Lung (tissue), 12 donors: Measurements from ENCODE around the gene SHANK3. TPM values are rescaled to one million over a fixed set of nuclear protein-coding genes. Genes with fewer than 3 reads are reported as not detected.

Experiments
- ATAC-seq: fragments of 200-7000 bp; cut with Tn5 transposase; one replicate; pipeline ENCODE4 v1.9.1; 2020; ENCODE audit warnings: moderate number of reproducible peaks; ENCODE audit not compliant: insufficient read depth, low FRiP score
- DNase-seq, 3 donors: peaks; one replicate each; pipeline ENCODE4 v3.0.0-alpha.2; 2013 to 2017
- H3K27ac ChIP-seq, 2 donors: one replicate each; pipeline ENCODE4 v1.5.1; 2013; ENCODE audit warnings: mild to moderate bottlenecking in 2 of 2, moderate library complexity in 2 of 2, control low read depth in 1 of 2, inconsistent platforms in 1 of 2, low read depth in 1 of 2, low read length in 1 of 2
- H3K27me3 ChIP-seq, 3 donors: one replicate each; pipeline ENCODE4 v1.5.1; 2013; ENCODE audit warnings: low read length in 2 of 3; ENCODE audit not compliant: control insufficient read depth in 3 of 3, insufficient read depth in 3 of 3
- H3K36me3 ChIP-seq, 4 donors: one replicate each; pipeline ENCODE4 v1.5.1; 2013; ENCODE audit warnings: low read length in 4 of 4, mild to moderate bottlenecking in 1 of 4, moderate library complexity in 1 of 4; ENCODE audit not compliant: control insufficient read depth in 4 of 4, insufficient read depth in 4 of 4
- H3K4me1 ChIP-seq, 5 donors: one replicate each; pipeline ENCODE4 v1.5.1; 2013; ENCODE audit warnings: low read length in 5 of 5, mild to moderate bottlenecking in 2 of 5, moderate library complexity in 1 of 5; ENCODE audit not compliant: control insufficient read depth in 5 of 5, insufficient read depth in 5 of 5
- H3K4me3 ChIP-seq: one replicate; pipeline ENCODE4 v1.5.1; 2013; ENCODE audit warnings: mild to moderate bottlenecking, control low read depth, moderate library complexity
- H3K9ac ChIP-seq, 2 donors: one replicate each; pipeline ENCODE4 v1.5.1; 2013; ENCODE audit warnings: low read length in 2 of 2, control low read depth in 1 of 2; ENCODE audit not compliant: insufficient read depth in 1 of 2
- H3K9me3 ChIP-seq, 4 donors: one replicate each; pipeline ENCODE4 v1.5.1; 2013; ENCODE audit warnings: low read length in 3 of 4, mild to moderate bottlenecking in 1 of 4, moderate library complexity in 1 of 4; ENCODE audit not compliant: control insufficient read depth in 4 of 4, insufficient read depth in 3 of 4
- WGBS, 2 donors: extraction: QIAGEN DNeasy Blood & Tissue Kit; methylation state at CpG; one replicate each; pipeline ENCODE4 v1.1.7; 2013; 5-methylcytosine and 5-hydroxymethylcytosine counted together
- polyA plus RNA-seq, 2 donors: library from polyadenylated mRNA; stranded (reverse); fragments of 200-250 nt; gene quantifications; one replicate each; pipeline ENCODE4 v1.2.1, GENCODE V29; 2013
- total RNA-seq, 2 donors: library from RNA; depleted of rRNA in 1 of 2; stranded (reverse); fragments of >200 nt in 1 of 2; gene quantifications; one replicate each; pipeline ENCODE4 v1.2.1, GENCODE V29; 2014 to 2021
- TF ChIP-seq, protein P1 (sequence below): IDR thresholded peaks from 2 replicates; pipeline ENCODE4 v1.5.1; 2012; ENCODE audit warnings: mild to moderate bottlenecking; ENCODE audit errors: control extremely low read depth, extremely low read depth
- donor health status: control.
- donor health status: control.
- donor health status: Bipolar disorder and iron deficiency.
- donor health status: healthy.
- donor health status: DM: yes; HTN: yes; CAD: no.

The SHANK3 gene
- total and polyA plus RNA-seq, 4 donors, result 15.5 to 44.0 (median 22.8) TPM

DNA sequence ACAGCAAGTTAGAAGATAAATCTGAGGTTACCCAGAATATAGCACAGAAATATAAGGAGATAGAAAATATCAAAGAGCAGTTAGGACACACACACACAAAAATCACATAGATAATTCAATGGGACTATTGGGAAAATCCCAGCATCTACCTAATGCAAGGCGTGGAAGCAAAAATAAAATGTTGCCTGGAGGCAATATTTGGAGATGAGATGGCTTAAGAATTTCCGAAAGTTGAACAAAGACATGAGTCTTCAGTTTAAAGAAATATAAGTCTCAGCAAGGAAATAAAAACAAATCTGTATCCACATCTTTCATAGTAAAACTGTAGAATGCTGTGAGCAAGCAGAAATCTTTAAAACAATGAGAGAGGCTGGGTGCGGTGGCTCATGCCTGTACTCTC is 35.9 kb downstream of the SHANK3 start:
- Histone ChIP-seq H3K4me3 (no peak overlapping the region), H3K4me1 (peaks cover 0 to 15% (median 6%) of the 10 kb centered on the region in 5 donors), H3K27ac (no peak overlapping the region), H3K9me3 (no peaks in the 10 kb centered on the region), H3K9ac (no peak overlapping the region), H3K36me3 (peaks cover 0 to 18% (median 2%) of the 10 kb centered on the region in 4 donors), H3K27me3 (no peaks in the 10 kb centered on the region)
- 95 to 96% methylated on average over 3 of the region's 3 CpGs for WGBS, 2 donors
- TF ChIP-seq, protein P1, sequence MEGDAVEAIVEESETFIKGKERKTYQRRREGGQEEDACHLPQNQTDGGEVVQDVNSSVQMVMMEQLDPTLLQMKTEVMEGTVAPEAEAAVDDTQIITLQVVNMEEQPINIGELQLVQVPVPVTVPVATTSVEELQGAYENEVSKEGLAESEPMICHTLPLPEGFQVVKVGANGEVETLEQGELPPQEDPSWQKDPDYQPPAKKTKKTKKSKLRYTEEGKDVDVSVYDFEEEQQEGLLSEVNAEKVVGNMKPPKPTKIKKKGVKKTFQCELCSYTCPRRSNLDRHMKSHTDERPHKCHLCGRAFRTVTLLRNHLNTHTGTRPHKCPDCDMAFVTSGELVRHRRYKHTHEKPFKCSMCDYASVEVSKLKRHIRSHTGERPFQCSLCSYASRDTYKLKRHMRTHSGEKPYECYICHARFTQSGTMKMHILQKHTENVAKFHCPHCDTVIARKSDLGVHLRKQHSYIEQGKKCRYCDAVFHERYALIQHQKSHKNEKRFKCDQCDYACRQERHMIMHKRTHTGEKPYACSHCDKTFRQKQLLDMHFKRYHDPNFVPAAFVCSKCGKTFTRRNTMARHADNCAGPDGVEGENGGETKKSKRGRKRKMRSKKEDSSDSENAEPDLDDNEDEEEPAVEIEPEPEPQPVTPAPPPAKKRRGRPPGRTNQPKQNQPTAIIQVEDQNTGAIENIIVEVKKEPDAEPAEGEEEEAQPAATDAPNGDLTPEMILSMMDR, result no peak
- no peak for DNase-seq
- ATAC-seq, result no peak

DNA sequence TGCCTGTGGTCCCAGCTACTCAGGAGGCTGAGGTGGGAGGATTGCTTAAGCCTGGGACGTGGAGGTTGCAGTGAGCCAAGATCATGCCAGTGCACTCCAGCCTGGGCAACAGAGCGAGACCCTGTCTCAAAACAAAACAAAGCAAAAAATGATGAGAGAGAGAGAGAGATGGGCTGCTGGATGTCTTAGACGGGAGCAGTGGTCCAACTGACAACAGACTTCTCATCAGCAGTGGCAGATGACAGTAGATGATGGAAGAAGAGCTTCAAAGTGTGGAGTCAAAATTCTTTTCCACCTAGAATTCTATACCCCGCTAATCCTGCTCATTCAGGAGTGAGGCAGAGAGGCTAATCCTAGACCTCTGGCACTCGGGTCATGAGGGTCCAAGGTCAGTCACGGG is 36.4 kb downstream of the SHANK3 start:
- H3K9me3 ChIP-seq, result no peaks in the 10 kb centered on the region
- no peak overlapping the region for H3K27ac ChIP-seq
- no peak for ATAC-seq
- no peak for DNase-seq
- peaks cover 0 to 15% (median 6%) of the 10 kb centered on the region in 5 donors for H3K4me1 ChIP-seq
- H3K36me3 ChIP-seq, result peaks cover 0 to 12% (median 2%) of the 10 kb centered on the region in 4 donors
- WGBS, 2 donors, result 91 to 92% methylated on average over 6 of the region's 6 CpGs
- no peak overlapping the region for H3K9ac ChIP-seq
- H3K4me3 ChIP-seq, result no peak overlapping the region
- TF ChIP-seq, protein P1, result no peak
- no peaks in the 10 kb centered on the region for H3K27me3 ChIP-seq

DNA sequence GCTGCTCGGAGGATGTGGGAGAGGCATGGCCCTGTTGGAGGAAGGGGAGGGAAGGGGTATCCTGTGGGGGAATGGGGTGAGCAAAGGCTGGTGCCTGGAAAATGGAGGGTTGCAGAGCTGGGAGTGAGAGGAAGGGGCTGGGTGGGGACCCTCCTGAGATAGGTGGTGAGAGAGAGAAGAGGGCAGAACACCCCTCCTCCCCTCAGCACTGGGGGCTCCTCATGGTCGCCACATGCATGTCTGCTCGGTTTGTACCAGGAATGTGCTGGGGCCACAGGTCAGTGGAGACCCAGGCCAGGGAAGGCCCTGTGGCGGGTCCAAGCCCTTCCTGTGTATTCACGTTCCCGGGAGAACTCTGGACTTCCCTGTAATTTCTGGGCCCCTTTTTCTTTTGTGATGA is 37.6 kb downstream of the SHANK3 start:
- 70 to 78% methylated on average over 6 of the region's 6 CpGs for WGBS, 2 donors

More for the DNA sequence above, 37.6 kb downstream of the SHANK3 start:
- Histone ChIP-seq H3K4me1 (peaks cover 0 to 12% (median under 1%) of the 10 kb centered on the region in 5 donors), H3K4me3 (no peak overlapping the region), H3K36me3 (peaks cover 0 to 18% (median 3%) of the 10 kb centered on the region in 4 donors), H3K27me3 (no peaks in the 10 kb centered on the region), H3K27ac (no peak overlapping the region), H3K9ac (no peak overlapping the region), H3K9me3 (no peaks in the 10 kb centered on the region)
- DNase-seq (no peak), ATAC-seq (no peak)
- TF ChIP-seq, protein P1, result no peak
